Measurements from ENCODE around the gene HTRA2.
"Not testable (repeated sequence)": the region's sequence is repeated elsewhere in the genome, so short reads cannot be mapped to it uniquely, and the experiment has no call there.

HTRA2 gene

DNA sequence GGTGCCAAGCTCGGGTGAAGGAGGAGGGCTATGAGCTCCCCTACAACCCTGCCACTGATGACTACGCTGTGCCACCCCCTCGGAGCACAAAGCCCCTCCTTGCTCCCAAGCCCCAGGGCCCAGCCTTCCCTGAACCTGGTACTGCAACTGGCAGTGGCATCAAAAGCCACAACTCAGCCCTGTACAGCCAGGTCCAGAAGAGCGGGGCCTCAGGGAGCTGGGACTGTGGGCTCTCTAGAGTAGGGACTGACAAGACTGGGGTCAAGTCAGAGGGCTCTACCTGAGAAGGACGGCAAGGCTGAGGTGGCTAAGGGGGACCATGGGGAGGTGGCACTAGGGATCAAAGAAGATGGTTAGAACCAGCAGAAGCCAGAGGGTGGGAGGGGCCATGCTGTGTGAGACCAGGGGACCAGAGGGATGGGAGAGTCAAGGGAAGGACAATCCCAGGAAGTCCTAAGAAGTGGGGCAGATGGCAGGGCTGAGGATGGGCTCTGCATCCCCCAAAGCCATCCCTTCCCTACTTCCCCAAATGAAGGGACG is 27.2 kb downstream of the HTRA2 start:
- TF ChIP-seq CTCF (conservative IDR thresholded peaks at IDR 0.05) = no peak
- TF ChIP-seq ZFX (IDR thresholded peaks at IDR 0.05) = no peak

GRCh38 chr2:74558284-74559230 is 28.8 kb downstream of the HTRA2 start:
- TF ChIP-seq ZFX (IDR thresholded peaks at IDR 0.05) = no peak
- no peak for TF ChIP-seq CTCF (conservative IDR thresholded peaks at IDR 0.05)
- H3K27ac ChIP-seq = no peak overlapping the region

More for the DNA sequence above, 27.2 kb downstream of the HTRA2 start:
- no peak overlapping the region for H3K27ac ChIP-seq

- no peak overlapping the region for H3K27ac ChIP-seq
- TF ChIP-seq CTCF (conservative IDR thresholded peaks at IDR 0.05) = no peak
- no peak for TF ChIP-seq ZFX (IDR thresholded peaks at IDR 0.05)
These were observed 30.2 kb downstream of the HTRA2 start for GRCh38 chr2:74559912-74560311.

DNA sequence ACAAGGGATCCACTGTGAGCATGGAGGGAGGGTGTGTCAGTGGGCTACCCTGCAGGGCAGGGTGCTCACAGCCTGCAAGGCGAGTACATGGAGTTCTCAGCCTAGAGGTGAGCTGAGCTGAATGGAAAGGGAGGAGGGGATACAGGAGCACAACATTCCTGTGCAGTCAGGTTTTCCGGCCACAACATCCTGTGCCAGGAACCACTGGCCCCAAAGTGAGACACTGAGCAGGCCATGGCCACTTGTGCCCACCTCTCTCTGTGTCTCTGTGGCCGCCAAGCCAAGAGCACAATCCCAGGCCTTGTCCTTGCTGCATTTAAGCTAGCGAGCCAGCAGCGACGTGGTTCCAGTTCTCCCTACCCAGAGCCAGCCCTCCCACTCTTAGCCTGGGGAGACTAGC is 30.9 kb downstream of the HTRA2 start:
- no peak overlapping the region for H3K27ac ChIP-seq
- TF ChIP-seq CTCF (conservative IDR thresholded peaks at IDR 0.05) = no peak
- TF ChIP-seq ZFX (IDR thresholded peaks at IDR 0.05) = no peak

DNA sequence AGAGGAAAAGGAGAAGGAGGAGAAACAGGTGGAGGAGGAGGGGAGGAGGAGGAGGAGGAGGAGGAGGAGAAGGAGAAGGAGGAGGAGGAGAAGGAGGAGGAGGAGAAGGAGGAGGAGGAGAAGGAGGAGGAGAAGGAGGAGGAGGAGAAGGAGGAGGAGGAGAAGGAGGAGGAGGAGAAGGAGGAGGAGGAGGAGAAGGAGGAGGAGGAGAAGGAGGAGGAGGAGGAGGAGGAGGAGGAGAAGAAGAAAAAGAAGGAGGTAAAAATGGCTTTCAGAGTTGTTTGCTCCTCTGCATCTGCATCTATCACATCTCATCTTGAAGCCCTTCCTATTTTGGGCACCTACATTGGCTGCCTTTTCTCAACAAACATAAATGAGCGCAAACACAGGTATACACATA is 31.3 kb downstream of the HTRA2 start:
- not testable (repeated sequence) for H3K27ac ChIP-seq

DNA sequence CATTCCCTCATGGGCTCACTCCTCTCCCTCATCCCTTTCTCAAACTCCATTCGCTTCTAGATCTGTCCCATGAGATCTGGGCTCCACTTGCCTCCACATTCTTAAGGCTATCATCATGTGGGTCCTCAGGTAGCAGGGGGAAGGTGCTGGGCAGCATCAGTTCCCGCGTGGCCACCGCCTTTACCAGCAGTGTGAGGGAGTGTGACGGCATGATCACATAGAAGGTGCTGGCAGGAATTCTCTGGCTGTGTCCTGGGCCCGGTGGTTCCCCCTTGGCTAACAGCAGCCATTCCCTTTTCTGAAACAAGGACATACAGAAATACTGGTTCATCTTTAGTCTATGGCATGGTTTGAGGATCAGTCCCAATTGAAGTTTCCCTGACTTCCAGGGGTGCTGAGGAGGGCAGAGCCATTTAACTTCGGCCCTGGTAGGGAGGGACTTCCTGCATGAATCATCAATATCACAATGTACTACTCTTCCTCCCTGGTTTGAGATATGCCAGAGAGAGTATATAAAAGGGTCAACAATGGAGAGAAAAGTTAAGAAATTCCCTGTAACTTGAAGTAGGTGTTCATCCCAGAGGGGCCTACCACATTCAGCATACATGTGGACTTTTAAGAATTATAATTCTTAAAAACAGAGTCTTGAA is 32.5 kb downstream of the HTRA2 start:
- TF ChIP-seq CTCF (conservative IDR thresholded peaks at IDR 0.05) (no peak), ZFX (IDR thresholded peaks at IDR 0.05) (no peak)
- no peak overlapping the region for H3K27ac ChIP-seq

DNA sequence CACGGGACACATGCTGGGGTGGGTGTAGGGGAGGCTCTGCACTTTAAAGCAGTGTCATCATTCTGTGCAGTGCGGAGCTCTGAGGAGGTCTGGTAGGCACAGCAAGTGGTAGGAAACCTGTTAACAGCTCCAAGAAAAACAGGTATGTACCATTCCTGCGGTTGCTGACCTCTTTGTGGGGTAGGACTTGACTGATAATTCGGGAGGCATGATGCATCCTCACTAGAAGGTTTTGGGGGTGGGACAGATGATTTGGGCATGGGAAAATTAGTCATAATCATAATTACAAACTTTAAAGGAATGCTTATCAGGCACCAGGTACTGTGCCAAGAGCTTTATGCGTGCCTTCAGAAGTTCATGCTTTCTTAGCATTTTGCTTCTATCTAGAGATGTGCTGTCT is 34.5 kb downstream of the HTRA2 start:
- no peak overlapping the region for H3K27ac ChIP-seq
- TF ChIP-seq CTCF (conservative IDR thresholded peaks at IDR 0.05) = no peak
- TF ChIP-seq ZFX (IDR thresholded peaks at IDR 0.05) = no peak

Data from C4-2B (cell line).